Measurements from ENCODE around the gene FOSB. TPM values are rescaled to one million over a fixed set of nuclear protein-coding genes. Genes with fewer than 3 reads are reported as not detected.
A peak's percentile ranks its signal among the peaks of the same experiment; 100 is the strongest.
"Not testable (repeated sequence)": the region's sequence is repeated elsewhere in the genome, so short reads cannot be mapped to it uniquely, and the experiment has no call there.

FOSB gene
- total RNA-seq, 2 experiments from 2014 or later: 3.7 to 5.9 TPM

- H3K9me3 Mint-ChIP-seq: no peaks in the 10 kb centered on the region
- POLR2A ChIA-PET: interaction anchor here (1.0 to 1.7 kb wide), 2 partner anchors 40 to 134 kb away, joined by 3 to 7 read pairs; partner anchors contain the start of gene FOSB
- peak overlapping the region; percentile 79 for H3K27ac Mint-ChIP-seq
- H3K36me3 Mint-ChIP-seq: peaks cover 4% of the 10 kb centered on the region
- peaks cover 47% of the 10 kb centered on the region for H3K4me1 Mint-ChIP-seq (ENCODE audit: low read depth)
- CTCF ChIA-PET: interaction anchor here (0.8 to 3.2 kb wide), 4 partner anchors 23 to 134 kb away, joined by 3 to 13 read pairs (median 4); no protein-coding TSS in a partner anchor
- peak overlapping the region; percentile 85 for H3K4me3 Mint-ChIP-seq
- no peak for DNase-seq
- intact Hi-C loops (cut with micrococcal nuclease): loop anchor here (1.0 to 5.0 kb wide), 4 partner anchors 29 to 378 kb away; partner anchors contain the start of genes IRF2BP1, QPCTL and SNRPD2
- H3K27me3 Mint-ChIP-seq: no peaks in the 10 kb centered on the region
These were observed 40.1 kb downstream of the FOSB start for GRCh38 chr19:45507872-45508416.

GRCh38 chr19:45508417-45508860 is 40.6 kb downstream of the FOSB start:
- ChIA-PET CTCF (interaction anchor here (0.8 to 3.2 kb wide), 4 partner anchors 24 to 133 kb away, joined by 3 to 13 read pairs (median 4); no protein-coding TSS in a partner anchor), POLR2A (interaction anchor here (1.0 to 1.7 kb wide), 2 partner anchors 41 to 133 kb away, joined by 3 to 7 read pairs; partner anchors contain the start of gene FOSB)
- Mint-ChIP-seq H3K4me3 (peak overlapping the region; percentile 85), H3K9me3 (no peaks in the 10 kb centered on the region), H3K27me3 (no peaks in the 10 kb centered on the region), H3K36me3 (peaks cover 4% of the 10 kb centered on the region), H3K4me1 (ENCODE audit: low read depth) (peaks cover 52% of the 10 kb centered on the region), H3K27ac (peak overlapping the region; percentile 93)
- peak; percentile 69 for DNase-seq
- intact Hi-C loops (cut with micrococcal nuclease): loop anchor here (5.0 kb wide), 1 partner anchor 184 kb away; the partner anchor contains the start of genes QPCTL and SNRPD2

DNA sequence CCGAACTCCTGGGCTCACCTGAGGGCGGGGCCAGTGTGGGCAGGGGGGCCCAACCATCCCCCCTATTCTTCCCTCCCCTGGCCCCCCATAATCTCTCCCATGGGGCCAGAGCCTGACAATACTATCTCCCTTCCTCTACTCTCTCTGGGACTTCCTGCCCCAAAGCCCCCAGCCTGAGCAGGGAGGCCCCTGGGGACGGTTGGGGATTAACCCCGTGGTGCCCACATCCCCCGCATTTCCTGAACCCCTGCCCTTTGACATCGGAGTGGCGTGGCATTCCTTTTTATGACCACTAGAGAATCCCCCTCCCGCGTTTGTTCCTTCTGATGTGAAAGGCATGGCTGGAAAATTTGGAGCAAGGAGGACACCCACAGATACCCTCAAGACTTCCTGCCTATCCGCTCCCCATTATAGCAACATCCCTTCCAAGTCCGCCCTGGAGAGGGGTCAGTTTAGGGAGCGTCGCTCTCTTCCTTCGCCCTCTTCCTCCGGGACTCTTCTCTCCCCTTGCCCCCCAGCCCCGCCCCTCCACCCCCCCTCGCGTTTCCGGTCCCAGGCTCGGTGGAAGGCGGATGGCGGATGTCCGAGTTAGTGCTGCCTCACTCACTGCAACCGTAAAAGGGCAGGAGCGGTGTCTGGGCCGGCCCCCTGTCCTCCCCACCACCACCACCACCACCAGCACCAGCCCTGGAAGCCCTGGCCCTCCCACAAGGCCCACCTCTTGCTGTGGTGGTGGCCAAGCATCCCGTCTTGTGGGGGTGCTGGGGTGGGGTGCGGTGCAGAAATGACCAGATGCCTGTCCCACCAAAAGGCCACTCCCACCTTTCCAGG is 41.3 kb downstream of the FOSB start:
- peak; percentile 73 for DNase-seq
- CTCF ChIA-PET: interaction anchor here (1.2 to 3.2 kb wide), 3 partner anchors 24 to 133 kb away, joined by 3 to 13 read pairs (median 4); no protein-coding TSS in a partner anchor
- POLR2A ChIA-PET: interaction anchor here (1.7 kb wide), 1 partner anchor 133 kb away, joined by 7 read pairs; no protein-coding TSS in a partner anchor
- H3K9me3 Mint-ChIP-seq: no peaks in the 10 kb centered on the region
- no peaks in the 10 kb centered on the region for H3K27me3 Mint-ChIP-seq
- peaks cover 4% of the 10 kb centered on the region for H3K36me3 Mint-ChIP-seq
- peak overlapping the region; percentile 93 for H3K27ac Mint-ChIP-seq
- intact Hi-C loops (cut with micrococcal nuclease): loop anchor here (5.0 kb wide), 1 partner anchor 183 kb away; the partner anchor contains the start of genes QPCTL and SNRPD2
- H3K4me3 Mint-ChIP-seq: peak overlapping the region; percentile 85
- peaks cover 56% of the 10 kb centered on the region for H3K4me1 Mint-ChIP-seq (ENCODE audit: low read depth)

DNA sequence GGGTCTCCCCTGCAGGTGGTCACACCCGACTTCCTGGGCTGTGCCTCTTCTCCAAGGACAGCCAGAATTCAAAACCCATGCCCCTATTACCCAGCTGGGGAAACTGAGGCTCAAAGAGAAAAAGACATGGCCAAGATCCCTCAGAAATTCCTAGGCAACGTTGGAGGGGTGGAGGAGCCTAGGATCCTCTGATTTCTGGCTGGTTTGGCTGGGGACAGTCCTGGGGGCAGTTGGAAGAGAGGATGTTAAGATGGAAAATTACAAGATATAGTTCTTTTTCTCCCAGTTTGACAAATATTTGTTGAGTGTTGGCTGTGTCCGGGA is 41.9 kb downstream of the FOSB start:
- DNase-seq: no peak
- no peaks in the 10 kb centered on the region for H3K9me3 Mint-ChIP-seq
- H3K36me3 Mint-ChIP-seq: peaks cover 4% of the 10 kb centered on the region
- intact Hi-C loops (cut with micrococcal nuclease): loop anchor here (5.0 kb wide), 1 partner anchor 183 kb away; the partner anchor contains the start of genes QPCTL and SNRPD2
- peak overlapping the region; percentile 85 for H3K4me3 Mint-ChIP-seq
- ChIA-PET CTCF (interaction anchor here (3.2 kb wide), 1 partner anchor 132 kb away, joined by 13 read pairs; no protein-coding TSS in a partner anchor), POLR2A (no interaction called here)
- H3K27ac Mint-ChIP-seq: peak overlapping the region; percentile 93
- H3K27me3 Mint-ChIP-seq: no peaks in the 10 kb centered on the region
- peaks cover 62% of the 10 kb centered on the region for H3K4me1 Mint-ChIP-seq (ENCODE audit: low read depth)

- H3K36me3 Mint-ChIP-seq; intact Hi-C loops (cut with micrococcal nuclease); H3K27me3 Mint-ChIP-seq; DNase-seq; POLR2A ChIA-PET; H3K9me3 Mint-ChIP-seq: not testable (repeated sequence)
- CTCF ChIA-PET: interaction anchor here (1.2 to 3.2 kb wide), 2 partner anchors 48 to 131 kb away, joined by 4 to 13 read pairs; no protein-coding TSS in a partner anchor
- Mint-ChIP-seq H3K4me1 (ENCODE audit: low read depth) (peaks cover 65% of the 10 kb centered on the region), H3K4me3 (peak overlapping the region; percentile 85), H3K27ac (peak overlapping the region; percentile 93)
These were observed 42.6 kb downstream of the FOSB start for GRCh38 chr19:45510352-45510751.

- Mint-ChIP-seq H3K27me3 (no peaks in the 10 kb centered on the region), H3K9me3 (no peaks in the 10 kb centered on the region), H3K27ac (peak overlapping the region; percentile 60), H3K4me1 (ENCODE audit: low read depth) (peaks cover 65% of the 10 kb centered on the region), H3K36me3 (peaks cover 4% of the 10 kb centered on the region), H3K4me3 (peak overlapping the region; percentile 23)
- CTCF ChIA-PET: interaction anchor here (1.2 kb wide), 1 partner anchor 47 kb away, joined by 4 read pairs; no protein-coding TSS in a partner anchor
- intact Hi-C loops (cut with micrococcal nuclease): no loop called here
- POLR2A ChIA-PET: interaction anchor here (0.8 kb wide), 1 partner anchor 9 kb away, joined by 5 read pairs; no protein-coding TSS in a partner anchor
- DNase-seq: no peak
These were observed 43.3 kb downstream of the FOSB start for GRCh38 chr19:45511074-45511473.

- Mint-ChIP-seq H3K27me3 (no peaks in the 10 kb centered on the region), H3K4me1 (ENCODE audit: low read depth) (peaks cover 68% of the 10 kb centered on the region), H3K36me3 (peaks cover 11% of the 10 kb centered on the region), H3K27ac (peak overlapping the region; percentile 87), H3K4me3 (no peak overlapping the region), H3K9me3 (no peaks in the 10 kb centered on the region)
- intact Hi-C loops (cut with micrococcal nuclease): no loop called here
- ChIA-PET CTCF (interaction anchor here (1.2 kb wide), 1 partner anchor 34 kb away, joined by 3 read pairs; no protein-coding TSS in a partner anchor), POLR2A (no interaction called here)
- DNase-seq: no peak
These were observed 45.2 kb downstream of the FOSB start for GRCh38 chr19:45512881-45513483.

DNA sequence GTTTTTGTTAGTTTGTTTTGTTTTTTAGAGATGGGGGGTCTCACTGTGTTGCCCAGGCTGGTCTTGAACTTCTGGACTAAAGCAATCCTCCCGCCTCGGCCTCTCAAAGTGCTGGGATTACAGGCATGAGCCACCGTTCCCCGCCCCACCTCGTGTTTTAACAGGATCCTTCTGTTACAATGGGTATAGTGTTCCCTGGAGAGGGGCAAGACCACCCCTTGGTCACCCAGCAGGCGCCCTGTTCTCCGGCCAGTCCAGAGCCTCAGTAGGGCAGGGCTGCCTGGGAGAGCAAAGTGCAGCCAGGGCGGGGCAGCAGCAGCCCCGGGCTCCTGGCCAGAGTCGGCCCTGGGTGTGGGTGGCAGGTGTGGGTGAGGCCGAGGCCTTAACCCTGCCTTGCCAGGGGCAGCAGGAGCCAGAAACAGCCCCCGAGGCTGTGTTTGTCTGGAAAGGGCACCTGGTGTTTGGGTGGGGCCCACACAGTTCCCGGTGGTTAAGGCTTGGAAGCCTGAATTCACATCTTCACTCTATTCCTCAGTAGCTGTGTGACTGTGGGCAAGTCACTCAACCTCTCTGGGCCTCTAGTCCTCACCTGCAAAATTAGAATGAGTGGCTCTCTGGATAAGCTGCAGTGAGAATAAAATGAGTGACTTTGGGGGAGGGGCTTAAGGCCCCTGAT is 46.7 kb downstream of the FOSB start:
- ChIA-PET CTCF (interaction anchor here (1.0 to 1.9 kb wide), 7 partner anchors 17 to 202 kb away, joined by 3 to 8 read pairs (median 4); partner anchors contain the start of genes QPCTL, RTN2 and SNRPD2), POLR2A (interaction anchor here (0.8 kb wide), 1 partner anchor 128 kb away, joined by 3 read pairs; no protein-coding TSS in a partner anchor)
- H3K4me3 Mint-ChIP-seq: peak overlapping the region; percentile 2
- H3K9me3 Mint-ChIP-seq: no peaks in the 10 kb centered on the region
- peak overlapping the region; percentile 87 for H3K27ac Mint-ChIP-seq
- intact Hi-C loops (cut with micrococcal nuclease): no loop called here
- H3K4me1 Mint-ChIP-seq (ENCODE audit: low read depth): peaks cover 65% of the 10 kb centered on the region
- peaks cover 13% of the 10 kb centered on the region for H3K36me3 Mint-ChIP-seq
- DNase-seq: peak; percentile 35
- no peaks in the 10 kb centered on the region for H3K27me3 Mint-ChIP-seq

- Mint-ChIP-seq H3K27me3 (no peaks in the 10 kb centered on the region), H3K4me1 (ENCODE audit: low read depth) (peaks cover 59% of the 10 kb centered on the region), H3K9me3 (no peaks in the 10 kb centered on the region), H3K4me3 (peak overlapping the region; percentile 1), H3K27ac (peak overlapping the region; percentile 87), H3K36me3 (peaks cover 17% of the 10 kb centered on the region)
- POLR2A ChIA-PET: interaction anchor here (0.6 to 0.8 kb wide), 2 partner anchors 127 to 145 kb away, joined by 3 read pairs; no protein-coding TSS in a partner anchor
- peak; percentile 54 for DNase-seq
- CTCF ChIA-PET: interaction anchor here (0.7 to 1.9 kb wide), 8 partner anchors 18 to 202 kb away, joined by 3 to 8 read pairs (median 4); partner anchors contain the start of genes FOSB, QPCTL, RTN2 and SNRPD2
- intact Hi-C loops (cut with micrococcal nuclease): no loop called here
These were observed 47.4 kb downstream of the FOSB start for GRCh38 chr19:45515081-45515624.

GRCh38 chr19:45515807-45516401 is 48.1 kb downstream of the FOSB start:
- DNase-seq: peak; percentile 37
- Mint-ChIP-seq H3K4me3 (peak overlapping the region; percentile 23), H3K4me1 (ENCODE audit: low read depth) (peaks cover 52% of the 10 kb centered on the region), H3K36me3 (peaks cover 19% of the 10 kb centered on the region), H3K9me3 (no peaks in the 10 kb centered on the region), H3K27me3 (no peaks in the 10 kb centered on the region), H3K27ac (peak overlapping the region; percentile 87)
- POLR2A ChIA-PET: interaction anchor here (0.6 kb wide), 1 partner anchor 144 kb away, joined by 3 read pairs; no protein-coding TSS in a partner anchor
- intact Hi-C loops (cut with micrococcal nuclease): no loop called here
- CTCF ChIA-PET: interaction anchor here (0.7 to 1.9 kb wide), 7 partner anchors 30 to 201 kb away, joined by 3 to 8 read pairs (median 4); partner anchors contain the start of genes FOSB, QPCTL and SNRPD2

Measured in activated CD4-positive, alpha-beta memory T cell treated with anti-CD3 and anti-CD28 coated beads for 36 hours (primary cell).